HFF-Myc (cell line): ENCODE results near the gene CBLL1.

Experiments used
- DNase-seq: peaks from one replicate; pipeline ENCODE4 v3.0.0-alpha.2; 2011; ENCODE audit warnings: low read depth; ENCODE audit errors: extremely low read depth
- H3K4me3 ChIP-seq: replicated peaks from 2 replicates; pipeline ENCODE4 v1.5.1; 2011; ENCODE audit warnings: low read depth, mild to moderate bottlenecking, control low read depth, low read length
- TF ChIP-seq, protein P1 (sequence below): IDR thresholded peaks from 2 replicates; pipeline ENCODE4 v1.5.1; 2012; ENCODE audit warnings: mild to moderate bottlenecking, low read depth, low read length, control low read depth; ENCODE audit errors: missing control alignments

CBLL1 gene

DNA sequence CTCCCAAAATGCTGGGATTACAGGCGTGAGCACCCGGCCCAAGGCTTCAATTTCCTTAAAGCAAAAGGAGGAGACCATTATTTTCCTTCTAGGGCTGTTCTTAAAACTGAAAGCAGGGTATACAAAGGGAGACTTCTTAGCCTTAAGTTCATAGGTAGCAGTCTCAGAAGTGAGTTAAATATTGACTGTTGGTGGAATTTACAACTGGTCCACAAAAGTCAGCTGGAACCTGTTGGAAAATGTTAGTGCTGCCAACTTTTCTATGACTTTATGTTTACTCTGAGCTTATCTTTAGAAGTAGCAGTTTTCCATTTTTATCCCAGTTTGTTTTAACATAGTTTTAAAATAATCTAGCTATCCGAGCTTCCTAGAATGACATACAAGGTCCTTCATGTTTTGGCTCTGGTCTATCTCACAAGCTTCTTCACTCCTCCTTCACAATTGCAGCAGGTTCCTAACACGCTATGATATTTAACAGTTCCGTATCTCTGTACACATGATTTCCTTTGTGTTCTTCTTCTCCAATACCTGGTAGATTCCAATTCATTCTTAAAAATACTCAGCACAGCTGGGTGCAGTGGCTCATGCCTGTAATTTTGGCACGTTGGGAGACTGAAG lies 55.8 kb downstream of the CBLL1 start:
- no peak for DNase-seq
- TF ChIP-seq, protein P1, sequence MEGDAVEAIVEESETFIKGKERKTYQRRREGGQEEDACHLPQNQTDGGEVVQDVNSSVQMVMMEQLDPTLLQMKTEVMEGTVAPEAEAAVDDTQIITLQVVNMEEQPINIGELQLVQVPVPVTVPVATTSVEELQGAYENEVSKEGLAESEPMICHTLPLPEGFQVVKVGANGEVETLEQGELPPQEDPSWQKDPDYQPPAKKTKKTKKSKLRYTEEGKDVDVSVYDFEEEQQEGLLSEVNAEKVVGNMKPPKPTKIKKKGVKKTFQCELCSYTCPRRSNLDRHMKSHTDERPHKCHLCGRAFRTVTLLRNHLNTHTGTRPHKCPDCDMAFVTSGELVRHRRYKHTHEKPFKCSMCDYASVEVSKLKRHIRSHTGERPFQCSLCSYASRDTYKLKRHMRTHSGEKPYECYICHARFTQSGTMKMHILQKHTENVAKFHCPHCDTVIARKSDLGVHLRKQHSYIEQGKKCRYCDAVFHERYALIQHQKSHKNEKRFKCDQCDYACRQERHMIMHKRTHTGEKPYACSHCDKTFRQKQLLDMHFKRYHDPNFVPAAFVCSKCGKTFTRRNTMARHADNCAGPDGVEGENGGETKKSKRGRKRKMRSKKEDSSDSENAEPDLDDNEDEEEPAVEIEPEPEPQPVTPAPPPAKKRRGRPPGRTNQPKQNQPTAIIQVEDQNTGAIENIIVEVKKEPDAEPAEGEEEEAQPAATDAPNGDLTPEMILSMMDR = no peak
- H3K4me3 ChIP-seq = no peak overlapping the region

DNA sequence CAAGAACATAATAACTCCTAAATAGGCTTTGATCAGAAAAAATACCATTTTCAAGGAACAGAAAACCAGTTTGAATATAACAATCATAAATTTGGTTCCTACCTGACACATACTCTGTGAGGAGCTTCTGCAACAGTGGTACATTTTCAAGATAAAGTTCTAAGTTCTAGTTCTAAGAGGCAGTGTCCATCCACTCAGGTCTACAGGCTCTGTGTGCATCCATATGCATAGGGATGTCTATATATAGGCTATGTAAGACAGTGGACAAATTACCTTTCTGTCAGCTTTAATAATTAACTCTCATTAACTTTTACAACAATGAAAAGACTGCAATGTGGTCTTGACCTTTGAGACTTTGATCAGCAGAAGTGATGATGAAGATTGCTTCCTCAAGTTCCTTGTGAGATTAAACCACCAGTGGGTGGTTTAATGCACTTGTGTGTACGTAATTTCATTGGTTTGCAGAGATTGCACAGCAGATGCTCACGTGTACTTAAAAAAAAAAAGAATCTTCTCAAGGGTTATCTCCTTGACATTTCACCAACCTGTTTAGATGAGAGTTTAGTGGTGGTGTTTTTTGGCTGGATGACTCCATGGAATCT lies 59.2 kb downstream of the CBLL1 start, which contains the start of gene SLC26A3:
SLC26A3 (minus strand) TSS at position 215 of the 602 bp plus-strand sequence. CDS start 8,714 bp downstream, outside the sequence.
- no peak within 1 kb of the TSS for H3K4me3 ChIP-seq
- TF ChIP-seq, protein P1 = no peak
- DNase-seq = no peak

DNA sequence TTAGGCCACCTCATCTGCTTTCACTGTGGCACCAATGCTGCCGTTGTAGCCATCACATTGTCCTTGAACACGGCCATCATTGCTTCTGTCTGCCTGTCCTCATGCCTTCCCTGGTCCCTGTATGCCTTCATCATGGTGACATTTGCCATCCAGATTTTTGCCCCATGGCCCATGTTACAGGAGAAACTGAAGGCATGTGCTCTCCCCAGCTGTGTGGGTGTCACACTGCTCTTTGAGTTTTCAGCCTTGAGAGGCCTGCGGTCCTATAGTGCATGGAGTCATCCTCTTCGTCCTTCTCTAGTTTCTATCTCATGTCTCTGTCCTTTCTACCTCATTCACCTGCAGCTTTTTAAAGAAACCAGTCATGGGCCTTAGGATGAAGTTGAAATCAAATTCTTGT lies 65.2 kb downstream of the CBLL1 start:
- DNase-seq = no peak
- H3K4me3 ChIP-seq = no peak overlapping the region
- TF ChIP-seq, protein P1 = no peak

DNA sequence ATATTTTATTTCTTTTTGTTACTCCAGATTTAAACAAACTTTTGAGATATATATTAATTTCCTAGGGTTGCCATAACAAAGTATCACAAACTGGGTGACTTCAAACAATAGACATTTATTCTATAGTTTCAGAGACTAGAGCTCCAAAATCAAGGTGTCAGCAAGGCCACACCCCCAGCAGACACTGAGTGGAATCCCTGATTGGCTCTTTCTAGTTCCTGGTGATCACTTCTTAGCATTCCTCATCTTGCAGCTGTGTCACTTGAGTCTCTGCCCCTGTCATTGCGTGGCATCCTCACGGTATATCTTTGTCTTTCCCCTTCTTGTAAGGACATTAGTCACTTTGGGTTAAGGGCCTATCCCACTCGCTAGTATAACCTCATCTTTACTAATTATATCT lies 66.7 kb downstream of the CBLL1 start:
- no peak for DNase-seq
- TF ChIP-seq, protein P1 = no peak
- H3K4me3 ChIP-seq = no peak overlapping the region
